ENCODE results near the gene NEK4. TPM values are rescaled to one million over a fixed set of nuclear protein-coding genes. Genes with fewer than 3 reads are reported as not detected.

Gene NEK4
- total RNA-seq, 1 experiment from 2014 or later = 36.2 TPM

GRCh38 chr3:52816654-52817053 is 45.9 kb upstream of the NEK4 start:
- H3K36me3 ChIP-seq (ENCODE audit: control insufficient read depth in 1 of 2, insufficient read depth in 2 of 2, low read length in 2 of 2) = no peaks in the 10 kb centered on the region
- no peaks in the 10 kb centered on the region for H3K79me2 ChIP-seq (ENCODE audit: insufficient read depth, low read length)
- BruUV-seq (replicated peaks) = no TSS peak
- DNase-seq (ENCODE audit: low read depth, low spot score) = no peak
- intact Hi-C loops (cut with micrococcal nuclease) = no loop called here
- no peak overlapping the region for H3K9ac ChIP-seq (ENCODE audit: low read length)
- CTCF ChIA-PET = no interaction called here
- RAD21 ChIA-PET (ENCODE audit: low non-redundant PET in 1 of 2, low total read pairs in 2 of 2, uncharacterized antibody in 2 of 2, unreplicated experiment in 2 of 2) = no interaction called here
- POLR2A ChIA-PET = no interaction called here
- no peak overlapping the region for H2AFZ ChIP-seq (ENCODE audit: low read depth, low read length, poor library complexity, severe bottlenecking)
- no peak overlapping the region for H3K4me3 ChIP-seq (replicated peaks in 1 of 2; ENCODE audit: low read depth in 1 of 2, low read length in 2 of 2)
- H3K9me2 ChIP-seq (ENCODE audit: insufficient read depth) = no peaks in the 10 kb centered on the region
- no peak for TF ChIP-seq EGR1 (IDR thresholded peaks at IDR 0.05; ENCODE audit: low read depth)
- TF ChIP-seq MAX (IDR thresholded peaks at IDR 0.05) = no peak
- no peak for TF ChIP-seq RAD21 (IDR thresholded peaks at IDR 0.05; ENCODE audit: low read depth)
- TF ChIP-seq ZNF274 (IDR thresholded peaks at IDR 0.05; ENCODE audit: low read depth, low read length) = no peak
- no peak for TF ChIP-seq EZH2 (IDR thresholded peaks at IDR 0.05)
- no peak for TF ChIP-seq YY1 (IDR thresholded peaks at IDR 0.05; ENCODE audit: extremely low read depth, insufficient replicate concordance, low read depth, low read length)
- no peak for TF ChIP-seq SRF (IDR thresholded peaks at IDR 0.05; ENCODE audit: low read depth)
- TF ChIP-seq ELF1 (IDR thresholded peaks at IDR 0.05; ENCODE audit: borderline replicate concordance, low read depth) = no peak
- TF ChIP-seq ATF3 (IDR thresholded peaks at IDR 0.05) = no peak
- TF ChIP-seq FOSL1 (IDR thresholded peaks at IDR 0.05; ENCODE audit: low read depth) = no peak
- TF ChIP-seq CTCF (IDR thresholded peaks at IDR 0.05 in 2 of 3, conservative IDR thresholded peaks at IDR 0.05 in 1 of 3; ENCODE audit: borderline replicate concordance in 1 of 3, insufficient read depth in 1 of 3, low read depth in 2 of 3, low read length in 2 of 3) = no peak
- TF ChIP-seq SP1 (IDR thresholded peaks at IDR 0.05; ENCODE audit: low read depth) = no peak
- no peak for TF ChIP-seq ZFX (IDR thresholded peaks at IDR 0.05)
- TF ChIP-seq JUND (IDR thresholded peaks at IDR 0.05) = no peak
- no peak for TF ChIP-seq EZH2phosphoT487 (IDR thresholded peaks at IDR 0.05; ENCODE audit: borderline replicate concordance)
- no peak for TF ChIP-seq SIN3A (IDR thresholded peaks at IDR 0.05; ENCODE audit: low read depth)
- TF ChIP-seq CEBPB (IDR thresholded peaks at IDR 0.05; ENCODE audit: low read depth) = no peak
- TF ChIP-seq POLR2A (IDR thresholded peaks at IDR 0.05; ENCODE audit: borderline replicate concordance, extremely low read depth, insufficient read depth, insufficient read length) = no peak
- H3K9me3 ChIP-seq (ENCODE audit: control insufficient read depth in 1 of 2, insufficient read depth in 1 of 2, low read depth in 1 of 2, low read length in 2 of 2) = no peaks in the 10 kb centered on the region
- no peak overlapping the region for H3K4me2 ChIP-seq (ENCODE audit: low read length)
- no peak for ATAC-seq
- H3K27me3 ChIP-seq (ENCODE audit: insufficient read depth, low read length) = no peaks in the 10 kb centered on the region
- H4K20me1 ChIP-seq (ENCODE audit: insufficient read depth) = no peaks in the 10 kb centered on the region
- H3K4me1 ChIP-seq (ENCODE audit: control insufficient read depth in 1 of 2, insufficient read depth in 2 of 2, low read length in 2 of 2) = peaks cover 0 to 6% of the 10 kb centered on the region in 2 experiments; a peak in 1 of 4 replicates
- H3K27ac ChIP-seq (ENCODE audit: low read depth, low read length) = no peak overlapping the region
